Measurements from ENCODE around the gene FCHSD2. TPM values are rescaled to one million over a fixed set of nuclear protein-coding genes. Genes with fewer than 3 reads are reported as not detected.

Gene FCHSD2
- total RNA-seq, 1 donor from 2014 or later, result 19.2 TPM

DNA sequence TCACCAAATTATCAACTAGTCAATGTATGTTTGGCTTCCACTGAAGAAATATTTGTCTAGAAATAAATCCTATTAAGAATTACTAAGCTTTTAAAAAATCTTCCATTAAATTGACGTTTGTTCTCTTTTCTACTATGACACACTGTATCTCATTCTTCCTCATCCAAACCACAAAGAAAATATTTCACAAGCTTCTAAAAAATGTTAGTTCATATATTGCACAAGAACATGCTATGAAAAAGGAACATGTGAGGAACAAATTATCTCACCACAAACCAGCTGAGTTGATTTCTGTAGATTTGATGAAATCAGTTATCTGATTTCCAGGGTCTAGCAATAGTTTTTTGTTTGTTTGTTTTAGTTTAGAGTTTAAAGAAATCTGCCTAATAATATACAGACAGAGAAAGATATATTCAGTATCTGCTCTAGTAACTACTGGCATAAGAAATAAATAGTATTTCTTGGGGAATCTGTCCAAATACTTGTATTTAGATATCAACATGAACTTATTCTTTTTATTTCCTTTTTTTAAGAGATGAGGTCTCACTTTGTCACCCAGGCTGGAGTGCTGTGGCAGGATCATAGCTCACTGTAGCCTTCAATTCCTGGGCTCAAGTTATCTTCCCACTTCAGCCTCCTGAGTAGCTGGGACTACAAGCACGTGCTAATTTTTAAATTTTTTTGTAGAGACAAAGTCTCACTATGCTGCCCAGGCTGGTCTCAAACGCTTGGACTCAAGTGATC lies 166.2 kb downstream of the FCHSD2 start:
- DNase-seq (ENCODE audit: low spot score), result no peak
- ATAC-seq, result no peak

DNA sequence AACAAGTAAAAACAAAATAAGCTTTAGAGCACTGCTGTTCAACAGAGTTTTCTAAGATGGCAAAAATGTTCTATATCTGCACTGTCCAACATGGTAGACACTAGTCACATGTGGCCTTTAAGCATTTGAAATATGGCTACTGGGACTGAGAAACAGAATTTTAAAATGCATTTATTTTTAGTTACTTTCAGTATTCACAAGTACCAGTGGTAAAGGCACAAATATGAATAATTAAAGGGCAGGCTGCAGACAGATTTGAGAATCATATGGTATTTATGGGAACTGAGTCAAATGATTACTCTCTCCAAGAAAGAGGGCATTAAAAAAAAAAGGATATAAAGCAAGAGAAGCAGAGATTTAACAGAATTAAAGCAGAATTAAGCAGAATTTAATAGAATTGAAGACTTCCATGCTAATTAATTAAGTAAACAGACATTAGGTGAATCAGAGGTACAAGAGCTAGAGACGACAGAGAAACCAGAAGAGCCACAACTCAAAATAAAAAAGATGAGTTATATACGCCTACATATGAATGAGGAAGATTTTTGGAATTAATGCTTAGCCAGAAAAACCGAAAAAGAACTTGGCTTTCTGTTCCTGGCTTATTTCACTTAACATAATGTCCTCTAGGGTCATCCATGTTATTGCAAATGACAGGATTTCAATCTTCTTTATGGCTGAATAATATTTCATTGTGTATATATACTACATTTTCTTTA lies 167.5 kb downstream of the FCHSD2 start:
- ATAC-seq, result no peak

DNA sequence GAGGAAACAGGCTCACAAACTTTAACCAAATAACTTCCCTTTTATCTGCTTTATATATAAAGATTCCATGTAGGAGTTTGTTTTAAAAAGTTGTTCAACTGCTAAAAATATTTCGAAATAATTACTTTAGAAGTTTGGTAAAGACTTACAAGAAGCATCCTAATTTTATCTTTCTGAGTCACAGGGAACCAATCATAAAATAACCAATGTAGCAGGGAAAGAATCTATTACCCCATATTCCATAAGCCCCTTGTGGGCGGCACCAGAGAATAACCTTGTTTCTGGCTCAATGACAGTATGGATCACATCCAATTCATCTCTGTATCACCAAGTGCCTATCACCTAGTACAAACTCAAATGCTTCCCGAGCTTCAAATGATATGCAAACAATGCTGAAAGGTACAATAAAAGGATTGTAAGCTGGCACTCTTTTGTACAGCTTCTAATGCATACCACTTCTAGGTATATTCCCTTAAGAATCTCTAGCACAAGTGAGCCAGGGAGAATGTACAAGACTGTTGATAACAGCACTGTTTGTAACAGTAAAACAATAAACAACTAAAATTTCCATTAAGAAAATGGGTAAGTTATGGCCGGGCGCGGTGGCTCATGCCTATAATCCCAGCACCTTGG lies 169.5 kb downstream of the FCHSD2 start:
- DNase-seq (ENCODE audit: low spot score), result no peak
- ATAC-seq, result no peak

More for the DNA sequence above, 167.5 kb downstream of the FCHSD2 start:
- no peak for DNase-seq (ENCODE audit: low spot score)

DNA sequence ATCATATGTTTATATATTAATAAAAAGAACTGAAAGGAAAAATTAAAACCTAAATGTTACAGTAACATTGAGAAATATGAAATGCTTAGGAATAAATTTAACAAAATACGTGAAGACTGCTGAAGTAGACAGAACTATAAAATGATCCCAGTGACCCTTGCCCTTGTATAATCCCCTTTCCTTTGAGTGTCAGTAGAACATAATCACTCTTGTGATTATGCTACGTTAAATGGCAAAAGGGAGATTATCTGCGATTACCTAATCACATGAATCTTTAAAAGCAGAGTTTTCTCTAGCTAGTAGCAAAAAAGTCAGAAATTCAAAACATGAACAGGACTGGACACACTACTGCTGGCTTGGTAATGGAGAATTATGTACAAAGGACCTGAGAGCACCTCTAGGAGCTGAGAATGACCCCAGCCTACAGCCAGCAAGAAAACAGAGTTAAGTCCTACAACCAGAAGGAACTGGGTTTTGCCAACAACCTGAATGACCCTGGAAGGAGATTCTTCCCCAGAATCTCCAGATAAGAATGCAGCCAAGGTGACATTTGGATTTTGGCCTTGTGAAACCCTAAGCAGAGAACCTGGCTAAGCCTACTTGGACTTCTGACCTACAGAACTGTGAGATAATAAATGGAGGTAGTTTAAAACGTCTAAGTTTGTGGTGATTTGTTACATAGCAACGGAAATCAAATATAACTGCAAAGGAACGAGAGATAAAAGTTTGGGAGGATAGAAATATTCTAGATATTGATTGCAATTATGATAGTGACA lies 170.7 kb downstream of the FCHSD2 start:
- no peak for ATAC-seq
- no peak for DNase-seq (ENCODE audit: low spot score)

DNA sequence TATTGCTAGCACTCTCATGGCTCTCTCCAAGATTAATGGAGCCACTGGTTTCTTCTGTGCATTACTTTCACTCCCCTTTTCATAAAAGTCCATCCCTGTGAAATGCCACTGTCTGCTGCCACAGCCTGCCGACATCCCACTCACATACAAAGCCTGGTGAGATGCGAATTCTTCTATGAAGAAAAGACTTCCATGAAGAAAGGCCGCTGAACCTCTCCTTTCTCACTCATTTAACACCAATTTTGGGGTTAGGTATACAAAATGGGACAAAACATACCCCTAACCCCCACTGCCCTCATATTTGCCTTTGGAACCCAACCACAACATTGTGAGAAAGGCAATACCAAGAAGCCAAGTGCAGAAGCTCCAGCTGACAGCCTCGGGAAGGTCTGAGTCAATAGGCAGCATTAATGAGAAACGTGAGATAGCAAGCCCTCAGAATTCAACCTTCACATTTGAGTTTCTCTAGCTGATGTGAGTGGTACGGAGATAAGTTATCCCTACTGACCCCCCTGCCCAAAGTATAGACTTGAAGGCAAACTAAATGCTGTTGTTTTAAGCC lies 171.5 kb downstream of the FCHSD2 start:
- ATAC-seq (no peak), DNase-seq (ENCODE audit: low spot score) (no peak)

DNA sequence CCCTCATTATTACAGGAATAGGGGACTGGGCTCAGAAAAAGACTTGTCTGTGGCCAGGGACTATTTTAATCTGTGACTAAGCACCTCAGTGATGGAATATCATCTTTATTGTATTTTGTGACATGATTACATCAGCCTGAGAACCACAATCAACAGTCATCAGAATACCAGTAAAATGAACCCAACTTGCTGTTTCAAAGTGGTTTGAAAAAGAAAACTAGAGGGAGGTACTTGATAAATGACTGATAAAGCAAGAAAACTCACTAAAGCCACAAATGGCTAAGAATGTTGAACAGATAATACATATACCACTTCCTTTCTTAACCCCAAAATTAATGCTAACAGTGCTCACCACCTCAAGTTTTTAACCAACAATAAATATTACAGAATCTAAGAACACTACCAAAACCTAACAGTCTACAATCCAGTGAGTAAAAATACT lies 172.2 kb downstream of the FCHSD2 start:
- DNase-seq (ENCODE audit: low spot score), result no peak
- no peak for ATAC-seq

DNA sequence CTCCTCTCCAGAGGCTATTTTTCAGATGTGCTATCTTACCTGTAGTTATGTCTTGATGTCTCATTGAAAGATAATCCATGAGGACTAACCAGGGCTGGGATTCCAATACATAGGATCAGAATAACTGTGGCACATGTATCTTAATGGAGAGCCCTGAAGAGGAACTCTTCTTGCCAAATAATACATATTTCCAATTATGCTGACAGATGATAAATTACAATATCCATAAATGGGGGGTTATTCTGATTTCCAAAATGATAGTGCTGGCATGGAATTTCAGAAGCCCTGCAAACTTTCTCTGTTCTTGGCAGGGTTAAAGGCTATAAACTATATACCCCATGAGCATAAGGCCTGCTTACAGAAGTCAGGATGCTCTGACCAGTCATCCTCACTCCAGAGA lies 173.7 kb downstream of the FCHSD2 start:
- no peak for ATAC-seq

DNA sequence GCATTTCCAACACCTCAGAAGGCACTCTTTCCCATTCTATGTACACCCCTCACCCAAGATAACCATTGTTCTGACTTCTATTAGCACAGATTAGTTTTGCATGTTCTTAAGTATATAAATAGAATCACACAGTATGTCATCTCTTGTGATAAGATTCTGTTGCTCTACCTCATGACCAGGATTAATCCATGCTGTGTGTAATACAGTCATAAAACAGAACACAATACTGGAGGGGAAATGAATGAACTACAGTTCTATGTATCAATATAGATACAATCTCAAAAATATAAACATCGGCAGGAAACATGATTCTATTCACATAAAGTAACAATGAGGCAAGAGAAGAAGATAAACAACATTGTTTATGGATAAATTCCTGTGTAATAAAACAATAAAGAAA lies 176.4 kb downstream of the FCHSD2 start:
- ATAC-seq (no peak), DNase-seq (ENCODE audit: low spot score) (no peak)

More for the DNA sequence above, 173.7 kb downstream of the FCHSD2 start:
- no peak for DNase-seq (ENCODE audit: low spot score)

DNA sequence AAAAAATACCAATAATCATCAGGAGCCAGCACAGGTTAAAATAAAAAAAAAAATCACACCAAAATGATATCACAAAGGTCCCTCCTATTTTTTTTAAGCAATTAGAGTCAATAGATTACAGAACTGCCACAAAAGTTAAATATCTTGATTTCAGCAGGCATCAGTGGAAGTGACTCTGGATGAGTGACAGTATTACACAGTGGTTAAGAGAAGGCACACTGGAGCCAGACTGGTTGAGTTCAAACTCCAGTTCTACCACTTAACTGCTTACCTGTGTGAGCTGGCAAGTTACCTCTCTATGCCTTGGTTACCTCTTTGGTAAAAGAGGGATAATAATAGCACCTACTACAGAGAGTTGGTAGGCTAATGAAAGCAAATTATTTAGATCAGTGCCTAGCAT lies 179.4 kb downstream of the FCHSD2 start:
- ATAC-seq (peak; percentile 69), DNase-seq (ENCODE audit: low spot score) (no peak)

DNA sequence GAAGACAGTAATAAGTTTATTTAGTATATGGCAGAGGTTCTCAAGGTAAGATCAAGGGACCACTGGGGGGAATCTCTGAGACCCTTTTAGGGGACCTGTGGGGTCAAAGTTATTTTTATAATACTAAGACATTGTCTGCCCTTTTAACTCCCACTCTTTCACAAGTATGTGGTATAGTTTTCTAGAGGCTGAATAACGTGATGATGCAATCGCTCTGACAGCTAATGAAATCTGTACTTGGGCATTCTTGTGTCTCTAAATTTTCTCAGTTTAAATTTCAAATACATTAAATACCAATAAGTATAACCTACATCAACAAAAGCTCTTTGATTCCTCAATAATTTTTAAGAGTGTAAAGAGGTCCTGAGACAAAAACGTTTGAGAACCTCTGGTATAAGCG lies 180.0 kb downstream of the FCHSD2 start:
- ATAC-seq (no peak), DNase-seq (ENCODE audit: low spot score) (no peak)

DNA sequence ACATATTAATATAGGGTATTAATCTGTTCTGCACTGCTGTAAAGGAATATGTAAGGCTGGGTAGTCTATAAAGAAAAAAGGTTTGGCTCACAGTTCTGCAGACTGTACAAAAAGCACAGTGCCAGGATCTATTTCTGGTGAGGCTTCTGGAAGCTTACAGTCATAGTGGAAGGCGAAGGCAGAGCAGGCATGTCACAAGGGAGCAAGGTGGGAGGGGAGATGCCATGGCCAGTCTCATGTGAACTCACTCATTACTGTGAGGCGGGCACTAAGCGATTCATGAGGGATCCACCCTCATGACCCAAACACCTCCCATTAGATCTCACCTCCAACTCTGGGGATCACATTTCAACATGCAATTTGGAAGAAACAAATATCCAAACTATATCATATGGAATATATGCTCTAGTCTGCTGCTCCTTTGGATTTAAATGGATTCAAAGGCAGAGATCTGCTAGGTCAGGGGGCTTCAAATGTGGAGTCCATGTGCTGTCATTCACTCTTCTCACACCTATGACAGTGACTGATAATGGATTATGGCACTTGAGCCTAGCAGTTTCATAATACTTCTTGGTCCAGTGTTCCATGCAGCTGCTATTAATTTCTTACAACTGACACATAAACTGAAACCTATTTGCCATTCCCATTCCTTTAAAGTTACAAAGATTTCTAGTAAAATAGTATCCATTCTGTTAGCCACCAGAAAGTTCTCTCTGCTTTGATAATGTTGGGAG lies 182.0 kb downstream of the FCHSD2 start:
- no peak for ATAC-seq
- no peak for DNase-seq (ENCODE audit: low spot score)

DNA sequence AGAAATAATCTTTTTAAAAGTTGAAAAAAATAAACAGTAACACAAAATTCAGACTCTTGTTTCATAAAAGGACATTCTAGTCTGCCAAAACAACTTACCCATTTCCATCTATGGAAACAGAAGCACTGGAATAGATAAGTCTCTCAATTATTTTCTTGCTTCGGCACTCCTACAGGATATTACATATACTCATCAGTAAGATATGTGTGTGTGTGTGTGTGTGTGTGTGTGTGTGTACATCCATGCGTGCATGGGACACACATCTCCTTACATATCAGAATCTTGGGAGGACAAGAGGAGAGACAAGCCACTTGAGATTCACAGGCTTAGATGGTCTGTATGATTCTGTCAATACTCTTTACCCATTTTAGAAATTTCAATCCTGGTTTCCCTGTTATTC lies 183.3 kb downstream of the FCHSD2 start:
- DNase-seq (ENCODE audit: low spot score) (no peak), ATAC-seq (no peak)

DNA sequence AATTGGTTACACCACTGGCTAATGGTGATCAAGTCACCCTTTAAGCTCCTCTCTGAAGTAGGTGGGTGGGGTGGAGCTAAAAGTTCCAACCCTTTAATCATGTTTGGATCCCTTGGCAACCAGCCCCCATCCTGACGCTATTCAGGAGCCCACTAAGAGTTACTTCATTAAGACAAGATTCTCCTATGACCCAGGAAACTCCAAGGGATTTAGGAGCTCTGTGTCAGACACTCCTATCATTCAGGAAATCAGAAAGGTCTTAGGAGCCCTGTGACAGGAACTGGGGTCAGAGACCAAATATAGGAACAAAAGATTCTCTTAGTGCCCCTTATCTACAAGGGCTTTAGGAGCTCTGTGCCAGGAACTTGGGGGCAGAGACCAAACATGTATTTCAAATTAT lies 186.7 kb downstream of the FCHSD2 start:
- DNase-seq (ENCODE audit: low spot score) (no peak), ATAC-seq (no peak)

DNA sequence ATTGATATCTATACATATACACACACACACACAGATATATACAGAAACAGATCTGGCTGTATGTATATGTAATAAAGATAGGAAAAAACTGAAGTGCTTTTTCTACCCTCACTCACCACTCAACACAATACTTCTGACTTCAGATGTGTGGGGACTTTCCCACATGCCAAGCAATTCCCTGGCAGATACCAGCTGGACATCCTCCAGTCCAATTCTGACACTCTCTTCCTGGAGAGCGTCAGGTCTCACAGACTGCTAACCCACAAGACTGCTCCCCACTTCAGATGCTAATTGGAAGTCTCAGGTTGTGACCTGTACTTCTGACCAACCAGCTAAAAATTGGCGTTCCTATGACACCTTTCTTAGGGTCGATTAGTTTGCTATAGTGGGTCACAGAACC lies 187.3 kb downstream of the FCHSD2 start:
- ATAC-seq (no peak), DNase-seq (ENCODE audit: low spot score) (no peak)

DNA sequence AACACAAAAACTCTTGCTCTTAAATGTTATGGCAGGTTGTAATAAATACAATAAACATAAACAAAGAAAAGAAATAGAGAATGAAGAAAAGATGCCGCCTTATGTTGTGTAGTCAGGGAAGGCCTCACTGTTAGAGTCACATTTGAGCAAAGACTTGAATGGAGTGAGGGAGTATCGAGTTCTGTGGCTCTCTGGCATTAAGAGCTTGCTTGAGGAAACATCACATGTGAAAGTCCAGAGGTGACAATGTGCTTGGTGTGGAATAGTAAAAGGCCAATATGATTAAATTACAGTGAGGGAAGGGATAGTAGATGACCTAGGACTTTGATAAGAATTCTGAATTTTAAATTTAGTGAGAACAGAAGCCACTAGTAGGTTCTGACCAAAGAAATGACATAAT lies 188.5 kb downstream of the FCHSD2 start:
- no peak for DNase-seq (ENCODE audit: low spot score)
- ATAC-seq, result no peak

DNA sequence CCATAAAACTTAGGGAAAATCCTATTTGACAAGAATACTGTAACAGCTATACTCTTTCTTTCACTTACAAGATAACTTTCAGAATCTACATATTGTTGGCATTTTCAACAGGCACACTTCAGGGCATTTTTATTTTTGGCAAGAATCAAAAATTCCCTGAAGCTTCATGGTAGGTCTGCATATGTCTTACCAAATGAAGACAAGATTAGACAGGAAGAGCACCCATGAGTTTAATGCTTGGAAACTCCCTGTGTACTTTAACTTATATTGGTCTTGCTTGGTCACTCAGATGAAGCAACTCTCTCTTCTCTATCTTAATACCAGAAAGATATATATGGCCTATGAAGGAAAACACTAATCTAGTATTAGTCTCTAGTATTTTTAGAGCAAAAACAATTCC lies 190.2 kb downstream of the FCHSD2 start:
- DNase-seq (ENCODE audit: low spot score), result no peak
- no peak for ATAC-seq

DNA sequence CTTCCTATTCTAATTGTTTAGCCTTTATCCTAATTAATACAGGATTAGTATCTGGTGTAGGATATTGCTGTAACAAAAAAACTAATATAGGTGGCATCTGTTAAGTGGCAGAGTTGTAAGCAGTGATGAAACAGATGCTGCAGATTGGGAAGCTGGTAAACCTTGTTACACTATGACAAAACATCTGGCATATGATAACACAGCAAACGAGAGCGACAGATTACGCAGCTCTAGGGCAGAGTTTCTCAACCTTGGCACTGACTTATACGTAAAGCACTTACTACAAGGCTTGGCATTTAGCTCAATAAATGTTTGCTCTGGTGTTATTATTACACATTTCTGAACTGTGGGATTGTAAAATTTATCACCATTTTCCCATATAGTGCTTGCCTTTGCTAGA lies 190.9 kb downstream of the FCHSD2 start:
- peak; percentile 93 for ATAC-seq

DNA sequence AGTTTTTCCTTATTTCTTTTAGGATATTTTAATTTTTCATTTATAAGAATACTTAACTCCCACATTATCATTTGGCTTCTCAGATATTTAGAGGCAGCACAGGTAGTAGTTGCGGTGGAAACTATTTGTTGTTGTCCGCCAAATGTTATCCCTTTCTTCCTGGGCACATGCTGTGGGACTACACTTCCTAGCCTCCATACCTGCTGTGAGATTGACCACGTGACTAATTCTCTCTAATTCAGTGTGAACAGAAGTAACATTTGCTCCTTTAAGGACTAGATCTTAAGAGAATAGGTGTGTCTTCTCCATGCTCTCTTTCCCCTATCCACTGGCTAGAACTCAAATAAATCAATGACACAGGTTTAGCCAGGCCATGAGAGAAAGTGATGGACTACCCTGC lies 191.4 kb downstream of the FCHSD2 start:
- no peak for DNase-seq (ENCODE audit: low spot score)
- ATAC-seq, result no peak

More for the DNA sequence above, 190.9 kb downstream of the FCHSD2 start:
- peak; percentile 69 for DNase-seq (ENCODE audit: low spot score)

DNA sequence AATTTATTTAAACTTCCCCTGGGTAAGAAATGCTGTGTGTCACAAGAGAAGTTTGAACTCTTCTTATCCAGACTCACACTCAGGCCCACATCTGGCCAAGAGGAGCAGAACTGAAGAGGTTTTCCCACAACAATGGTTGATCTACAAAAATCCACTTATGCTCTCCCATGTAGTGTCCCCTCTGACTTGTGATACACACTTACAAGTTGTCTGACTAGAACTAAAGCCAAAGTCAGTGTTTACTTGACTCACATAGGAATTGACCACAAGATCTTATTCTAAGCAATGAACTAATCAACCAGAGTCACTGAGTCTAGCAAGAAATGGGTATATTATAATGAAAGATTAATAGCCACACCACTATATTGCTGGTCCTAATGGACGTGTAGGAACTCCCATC lies 194.9 kb downstream of the FCHSD2 start:
- ATAC-seq (no peak), DNase-seq (ENCODE audit: low spot score) (no peak)

DNA sequence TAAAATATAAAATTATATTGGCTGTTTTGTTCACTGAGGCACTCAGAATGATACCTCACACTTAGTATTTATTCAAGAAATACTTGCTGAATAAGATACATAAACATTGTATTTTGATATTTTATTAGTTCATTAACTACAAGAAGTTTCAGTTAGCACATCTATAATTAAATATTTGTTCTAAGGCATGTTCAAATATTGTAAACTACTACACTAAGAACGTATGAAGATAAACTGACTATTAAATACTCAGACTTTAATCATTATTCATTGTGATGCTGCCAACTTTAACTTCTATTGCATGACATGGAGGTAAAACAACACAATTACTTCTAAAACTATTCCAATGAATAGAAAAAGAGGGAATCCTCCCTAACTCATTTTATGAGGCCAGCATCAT lies 198.5 kb downstream of the FCHSD2 start:
- ATAC-seq (no peak), DNase-seq (ENCODE audit: low spot score) (no peak)

Measured in left lobe of liver (tissue), 2 donors.